ENCODE measurements around the gene IL33.

Gene IL33

DNA sequence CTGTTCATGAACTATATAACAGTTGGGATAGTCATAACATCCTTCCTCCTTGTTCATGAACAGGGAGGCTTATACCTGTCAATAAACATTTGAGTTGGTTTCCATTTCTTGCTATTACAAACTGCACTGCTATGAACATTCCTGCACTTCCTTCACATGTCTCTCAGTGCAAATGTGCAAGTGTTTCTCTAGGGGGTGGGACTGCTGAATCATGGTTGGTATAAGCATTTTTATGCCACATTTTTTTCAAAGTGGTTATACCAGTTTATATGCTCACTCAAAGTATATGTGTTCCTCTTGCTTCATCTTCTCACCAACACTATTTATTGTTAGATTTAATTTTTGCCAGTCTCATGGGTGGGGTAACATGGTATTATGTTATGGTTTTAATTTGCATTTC is 86.8 kb downstream of the IL33 start:
- peak; percentile 10 for DNase-seq (ENCODE audit: low read depth)

DNA sequence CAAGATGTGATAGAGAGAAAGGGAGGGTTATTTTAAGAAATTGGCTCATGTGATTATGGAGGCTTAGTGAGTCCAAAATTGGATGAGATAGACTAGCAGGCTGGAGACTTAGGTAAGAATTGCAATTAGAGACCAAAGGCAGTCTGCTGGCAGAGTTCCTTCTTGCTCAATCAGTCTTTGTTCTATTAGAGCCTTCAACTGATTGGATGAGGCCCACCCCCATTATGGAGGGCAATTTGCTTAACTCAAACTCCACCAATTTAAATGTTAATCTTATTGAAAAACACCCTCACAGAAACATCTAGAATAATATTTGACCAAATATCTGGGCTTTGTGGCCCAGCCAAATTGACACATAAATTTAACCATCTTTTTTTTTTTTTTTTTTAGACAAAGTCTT is 88.6 kb downstream of the IL33 start:
- no peak for DNase-seq (ENCODE audit: low read depth)

DNA sequence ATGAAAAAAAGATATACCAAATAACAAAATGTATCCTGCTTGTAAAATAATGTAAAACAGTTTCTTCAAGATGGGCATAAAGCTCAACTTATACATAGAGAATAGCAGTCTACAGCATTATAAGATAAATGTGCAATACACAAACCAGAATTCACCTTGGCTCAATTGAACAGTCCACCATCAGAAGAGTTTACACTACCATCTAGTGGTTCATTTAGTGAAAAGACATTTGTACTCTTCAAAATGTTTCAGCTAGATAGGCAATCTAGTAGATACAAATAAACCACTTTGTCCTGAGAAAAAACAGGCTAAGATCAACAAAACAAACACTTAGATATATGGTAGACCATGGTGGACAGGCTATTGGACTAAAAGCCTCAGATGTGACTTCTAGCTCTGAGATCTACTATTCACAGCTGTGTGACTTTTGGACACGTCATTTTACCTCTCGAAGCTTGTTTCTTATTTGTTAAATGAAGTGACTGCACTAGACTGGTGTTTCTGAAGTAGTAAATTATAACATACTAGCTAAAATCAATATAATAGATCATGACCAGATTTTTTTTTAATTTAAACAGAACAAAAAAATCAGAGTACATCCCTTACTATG is 90.5 kb downstream of the IL33 start:
- DNase-seq (ENCODE audit: low read depth): peak; percentile 8

All from non-pigmented ciliary epithelial cell (primary cell).